Measurements from ENCODE around the gene RNF43. TPM values are rescaled to one million over a fixed set of nuclear protein-coding genes. Genes with fewer than 3 reads are reported as not detected.

RNF43 gene
- total RNA-seq, 1 donor from 2014 or later, result not detected

Other genes starting within 250 kb of the RNF43 start
- gene EPX, start 224.8 kb downstream of the RNF43 start, total RNA-seq, result not detected in 2 replicates
- 8.4 and 12.3 TPM in 2 replicates for gene MKS1, start 198.3 kb downstream of the RNF43 start, total RNA-seq
- not detected in 2 replicates for gene LPO, start 178.9 kb downstream of the RNF43 start, total RNA-seq
- 0.05 TPM in 2 replicates for gene MPO, start 136.6 kb downstream of the RNF43 start, total RNA-seq
- 0.16 TPM in 1 of 2 replicates, not detected in the other for gene TSPOAP1, start 88.7 kb downstream of the RNF43 start, total RNA-seq
- 36.1 and 49.1 TPM in 2 replicates for gene SUPT4H1, start 65.3 kb downstream of the RNF43 start, total RNA-seq
- not detected in 2 replicates for gene HSF5, start 70.9 kb upstream of the RNF43 start, total RNA-seq
- gene MTMR4, start 97.1 kb upstream of the RNF43 start, total RNA-seq, result 28.4 and 37.4 TPM in 2 replicates

All from myocyte (in vitro differentiated cells).